ENCODE measurements around the gene NEBL. TPM values are rescaled to one million over a fixed set of nuclear protein-coding genes. Genes with fewer than 3 reads are reported as not detected.

The NEBL gene
- total and polyA plus RNA-seq, 2 of the 4 experiments (the other 2 are of a cell fraction) = under 0.01 TPM

DNA sequence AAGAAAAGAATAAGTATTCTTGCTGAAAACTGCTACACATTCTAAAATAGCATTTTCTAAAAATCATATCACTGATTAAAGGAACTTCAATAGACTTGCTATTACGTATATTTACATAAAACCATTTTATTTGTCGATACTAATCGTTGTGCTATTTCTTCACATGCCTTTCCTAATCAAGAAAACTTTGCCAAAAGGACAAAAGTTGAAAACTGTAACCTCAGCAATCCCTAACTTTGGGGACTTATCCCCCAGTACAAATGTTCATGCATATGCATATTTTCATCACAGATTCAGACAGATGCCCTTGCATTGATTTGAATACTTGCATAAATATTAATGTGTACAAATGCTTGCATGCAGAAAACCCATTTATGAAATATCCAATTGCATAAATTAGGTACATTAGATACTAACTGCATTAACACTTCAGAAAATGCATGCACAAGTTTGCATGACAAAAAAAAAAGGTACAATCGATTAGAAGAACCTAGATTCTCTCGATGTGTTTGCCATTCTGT, 35.6 kb upstream of the NEBL start:
- no peak for TF ChIP-seq MAZ (IDR thresholded peaks at IDR 0.05; ENCODE audit: borderline replicate concordance, low read depth, low read length)
- TF ChIP-seq CEBPB (IDR thresholded peaks at IDR 0.05; ENCODE audit: low read depth, low read length) = no peak
- no peak for TF ChIP-seq CHD1 (IDR thresholded peaks at IDR 0.05; ENCODE audit: low read depth, low read length)
- TF ChIP-seq RFX5 (IDR thresholded peaks at IDR 0.05; ENCODE audit: low read depth, low read length) = no peak
- TF ChIP-seq SMC3 (IDR thresholded peaks at IDR 0.05; ENCODE audit: low read depth, low read length) = no peak
- TF ChIP-seq CTCF (conservative IDR thresholded peaks at IDR 0.05; ENCODE audit: low read depth, low read length) = no peak
- no peak for TF ChIP-seq RCOR1 (IDR thresholded peaks at IDR 0.05; ENCODE audit: insufficient replicate concordance, low read length)
- TF ChIP-seq POLR2A (IDR thresholded peaks at IDR 0.05; ENCODE audit: low read depth, low read length) = no peak
- H4K91ac ChIP-seq (ENCODE audit: insufficient read depth, low read depth, low read length) = no peak overlapping the region
- H2BK15ac ChIP-seq (ENCODE audit: low read depth, low read length) = no peak overlapping the region
- H2AK9ac ChIP-seq (replicated peaks; ENCODE audit: low read depth, low read length, poor library complexity) = no peak overlapping the region
- no peak overlapping the region for H2AFZ ChIP-seq (replicated peaks; ENCODE audit: low read length, poor library complexity)
- dilution Hi-C loops (cut with HindIII; ENCODE audit: low sequenced_read_pairs, unreplicated experiment) (no loop called here), in situ Hi-C loops (cut with MboI; ENCODE audit: low sequenced_read_pairs) (no loop called here), intact Hi-C loops (cut with micrococcal nuclease) (no loop called here)
- H3K4me3 ChIP-seq (ENCODE audit: insufficient read depth, low read depth, low read length) = no peak overlapping the region
- no peak overlapping the region for H3K56ac ChIP-seq (ENCODE audit: extremely low read depth, insufficient read depth, low read length)
- DNase-seq (no peak), ATAC-seq (ENCODE audit: low read depth) (no peak)
- H4K8ac ChIP-seq (ENCODE audit: low read depth in 2 of 2, low read length in 2 of 2) = no peak overlapping the region
- no peak overlapping the region for H2BK120ac ChIP-seq (ENCODE audit: low read depth, low read length)
- no peak overlapping the region for H3K4ac ChIP-seq (ENCODE audit: low read depth, low read length)
- no peak overlapping the region for H4K5ac ChIP-seq (ENCODE audit: low read depth, low read length)
- no peaks in the 10 kb centered on the region for H3K4me1 ChIP-seq (ENCODE audit: control insufficient read depth, insufficient read depth, low read length)
- no peak overlapping the region for H3K23ac ChIP-seq (ENCODE audit: low read depth, low read length)
- H2BK5ac ChIP-seq (ENCODE audit: low read depth, low read length, poor library complexity, severe bottlenecking) = no peak overlapping the region
- no peak overlapping the region for H3K4me2 ChIP-seq (ENCODE audit: low read depth, low read length)
- no TSS peak for BruUV-seq (replicated peaks)
- no peaks in the 10 kb centered on the region for H3K79me1 ChIP-seq (ENCODE audit: low read depth in 1 of 2, low read length in 2 of 2)
- H4K20me1 ChIP-seq (ENCODE audit: insufficient read depth, low read length) = no peaks in the 10 kb centered on the region
- no peak overlapping the region for H3K9ac ChIP-seq (ENCODE audit: low read depth, low read length)
- H3K36me3 ChIP-seq (ENCODE audit: control insufficient read depth, insufficient read depth, low read length) = no peaks in the 10 kb centered on the region
- H3K14ac ChIP-seq (replicated peaks; ENCODE audit: low read depth, low read length) = no peak overlapping the region
- H3K27me3 ChIP-seq (ENCODE audit: control insufficient read depth, insufficient read depth, low read length) = no peaks in the 10 kb centered on the region
- no peaks in the 10 kb centered on the region for H3K9me1 ChIP-seq (ENCODE audit: insufficient read depth, low read length)
- H2BK20ac ChIP-seq (ENCODE audit: low read depth, low read length) = no peak overlapping the region
- no peak overlapping the region for H2AK5ac ChIP-seq (ENCODE audit: low read depth, low read length)
- H3K27ac ChIP-seq (ENCODE audit: insufficient read depth, low read length) = no peak overlapping the region
- H3K18ac ChIP-seq (ENCODE audit: low read depth, low read length) = no peak overlapping the region
- H3K9me3 ChIP-seq (ENCODE audit: control insufficient read depth, insufficient read depth, low read length) = peaks cover 1% of the 10 kb centered on the region; the same call in 1 of the 2 replicates
- no CpG with 5 or more reads among the region's 5 CpGs for WGBS, 2 experiments (ENCODE audit: extremely low coverage in 2 of 2, insufficient read length in 1 of 2)
- ChIA-PET CTCF (no interaction called here), POLR2A (ENCODE audit: unreplicated experiment) (no interaction called here)

All from IMR-90 (cell line).